Measurements from ENCODE around the gene KRTAP5-7.

DNA sequence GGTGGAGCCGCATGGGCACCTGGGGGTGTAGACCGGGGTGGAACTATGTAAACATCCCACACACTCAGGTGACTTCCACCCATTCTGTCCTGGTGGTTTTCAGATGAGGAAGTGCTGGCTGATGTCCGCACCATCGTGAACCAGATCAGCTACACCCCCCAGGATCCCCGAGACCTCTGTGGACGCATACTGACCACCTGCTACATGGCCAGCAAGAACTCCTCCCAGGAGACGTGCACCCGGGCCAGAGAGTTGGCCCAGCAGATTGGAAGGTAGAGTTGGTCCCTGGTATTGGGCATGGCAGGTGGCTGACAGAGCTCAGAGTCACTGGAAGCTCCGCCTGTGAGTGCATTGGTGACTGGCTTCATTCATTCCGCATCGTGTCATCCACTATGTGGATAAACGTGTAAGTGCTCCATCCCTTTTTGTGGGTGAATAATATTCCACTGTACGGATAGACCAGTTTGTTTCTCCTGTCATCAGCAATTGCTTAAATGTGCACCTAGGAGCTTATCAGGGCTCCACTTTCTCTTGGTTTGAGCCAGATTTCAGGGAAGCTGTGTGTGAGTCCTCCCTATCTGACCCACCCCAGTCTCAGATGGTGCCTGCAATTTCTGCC lies 44.2 kb upstream of the KRTAP5-7 start:
- TF ChIP-seq HCFC1 (IDR thresholded peaks at IDR 0.05; ENCODE audit: low read depth, low read length) (no peak), PBX3 (CRISPR knock-in tag; IDR thresholded peaks at IDR 0.05; ENCODE audit: borderline replicate concordance) (no peak), POLR2A (IDR thresholded peaks at IDR 0.05; ENCODE audit: insufficient read depth in 1 of 2, low read depth in 2 of 2, low read length in 2 of 2) (no peak), ASH2L (IDR thresholded peaks at IDR 0.05; ENCODE audit: insufficient read length, low read depth, low read length) (no peak), SUZ12 (IDR thresholded peaks at IDR 0.05; ENCODE audit: low read depth, low read length) (no peak), PATZ1 (CRISPR knock-in tag; IDR thresholded peaks at IDR 0.05) (no peak), POLR2AphosphoS5 (IDR thresholded peaks at IDR 0.05; ENCODE audit: low read depth, low read length) (no peak)
